ENCODE results near the gene PRKAG1.
A peak's percentile ranks its signal among the peaks of the same experiment; 100 is the strongest.

Gene PRKAG1

DNA sequence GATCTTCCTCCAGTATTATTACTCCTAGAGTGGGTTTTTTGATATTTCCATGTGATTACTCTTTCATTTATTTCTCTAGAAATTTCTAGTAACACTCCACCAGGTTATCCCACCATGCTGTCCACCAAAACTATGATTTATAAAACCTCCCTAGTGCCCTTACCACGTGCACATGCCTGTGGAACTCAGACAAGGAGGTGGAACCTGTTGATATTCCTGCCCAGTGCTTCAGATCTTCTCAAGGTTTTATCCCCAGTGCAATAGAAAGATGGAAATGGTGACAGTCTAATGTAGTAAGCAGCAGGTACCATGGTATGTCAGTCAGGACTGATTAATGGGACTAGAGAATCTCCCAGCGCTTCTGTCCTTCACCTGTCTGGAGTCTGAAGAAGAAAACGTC lies 57.7 kb downstream of the PRKAG1 start:
- DNase-seq = no peak

DNA sequence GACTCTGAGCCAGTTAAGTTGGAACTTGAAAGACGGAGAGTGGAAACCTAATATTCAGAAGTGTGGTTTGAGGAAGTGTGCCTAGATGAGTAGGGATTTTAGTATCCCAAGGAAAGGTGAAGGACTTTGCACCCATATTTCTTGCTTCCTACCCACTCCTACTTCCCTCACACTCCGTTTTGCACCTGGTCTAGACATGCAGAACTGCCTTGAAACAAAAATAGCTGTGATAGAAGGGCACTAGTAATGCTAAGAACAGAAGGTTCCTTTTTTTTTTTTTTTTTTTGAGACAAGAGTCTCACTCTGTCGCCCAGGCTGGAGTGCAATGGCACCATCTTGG lies 60.6 kb downstream of the PRKAG1 start:
- DNase-seq = no peak

DNA sequence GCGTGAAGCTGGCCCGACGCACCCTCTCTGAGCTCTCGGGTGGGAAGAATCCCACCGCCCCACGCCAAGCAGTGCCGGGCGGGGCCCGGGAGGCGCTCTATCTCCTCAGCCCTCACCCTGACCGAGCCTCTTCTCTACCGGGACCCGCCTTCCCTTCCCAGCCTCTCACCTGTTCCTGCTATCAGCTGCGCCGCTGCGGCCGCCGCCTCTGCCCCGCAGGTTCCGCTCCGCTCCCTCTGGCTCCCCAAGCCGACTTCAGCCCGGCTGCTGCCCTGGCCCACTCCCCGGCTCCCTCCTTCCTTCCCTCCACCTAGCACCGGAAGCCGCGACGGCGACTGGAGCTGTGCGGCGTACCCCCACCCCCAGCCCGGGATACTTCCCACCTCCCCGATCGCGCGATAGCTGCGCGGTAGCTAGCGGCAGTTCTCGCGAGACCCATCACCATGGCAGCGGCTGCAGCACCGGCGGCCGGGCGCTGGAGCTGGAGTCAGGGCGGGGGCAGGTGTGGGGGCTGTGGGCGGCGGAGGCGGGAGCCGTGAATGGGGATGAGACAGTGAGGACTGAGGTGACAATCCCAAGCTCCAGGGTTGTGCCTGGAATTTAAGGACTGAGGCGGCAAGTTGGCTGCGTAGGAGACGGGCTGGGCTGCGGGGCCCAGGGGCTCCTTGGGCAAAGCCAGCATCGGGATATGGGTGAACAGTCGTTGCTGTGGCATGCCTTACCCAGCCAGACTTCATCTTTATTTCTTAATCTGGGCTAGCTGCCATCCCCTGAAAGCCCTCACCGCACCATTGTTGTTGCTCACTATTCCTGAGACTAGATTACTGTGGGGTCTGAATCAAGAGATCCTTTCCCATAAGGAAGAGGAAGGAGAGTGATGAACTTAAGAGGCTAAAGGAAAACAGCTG lies 61.2 kb downstream of the PRKAG1 start, which contains the start of gene ARF3:
Gene ARF3, minus strand, starts transcription at position 347 of the 908 bp plus-strand sequence. CDS start 16,392 bp downstream, outside the sequence.
- DNase-seq = peak; percentile 68 to 82

DNA sequence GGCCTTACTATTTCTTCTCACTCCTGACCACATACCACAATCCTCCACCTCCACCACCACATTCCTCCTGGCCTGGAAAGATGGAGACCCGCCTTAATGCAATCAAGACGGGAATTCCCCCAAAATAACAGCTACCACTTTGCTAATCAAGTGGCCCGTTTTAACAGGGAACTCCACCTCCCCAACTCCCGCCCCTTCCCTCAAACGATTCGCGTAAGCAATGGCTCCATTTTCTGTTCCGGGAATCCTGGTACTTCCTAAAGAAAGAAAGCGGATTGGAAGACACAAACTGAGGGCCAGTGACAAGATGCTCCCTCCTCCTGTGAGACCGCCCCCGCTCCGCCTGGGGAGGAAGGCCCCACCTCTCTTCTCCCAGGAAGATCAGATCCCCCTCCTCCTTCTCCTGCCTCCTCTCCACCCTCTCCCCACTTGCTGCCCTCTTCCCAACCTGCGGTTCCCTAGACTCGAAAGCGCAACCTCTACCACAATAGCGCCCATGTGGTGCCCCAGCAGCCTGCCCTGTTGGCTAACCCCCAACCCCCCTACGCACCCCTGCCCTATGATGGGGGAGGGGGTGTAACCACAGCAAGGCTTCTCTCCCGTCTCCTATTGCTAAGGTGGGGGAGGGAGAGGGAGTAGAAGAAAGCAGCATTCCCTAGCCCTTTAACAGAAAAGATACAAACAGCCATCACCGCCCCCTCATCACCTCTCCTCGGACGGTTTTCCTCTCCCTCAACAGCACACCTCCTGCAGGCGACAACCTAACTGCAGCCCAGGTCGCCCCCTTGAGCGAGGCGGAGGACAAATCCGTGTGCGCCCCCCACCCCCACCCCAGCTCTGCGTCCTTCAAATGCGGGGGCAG lies 62.1 kb downstream of the PRKAG1 start:
- no peak for DNase-seq

DNA sequence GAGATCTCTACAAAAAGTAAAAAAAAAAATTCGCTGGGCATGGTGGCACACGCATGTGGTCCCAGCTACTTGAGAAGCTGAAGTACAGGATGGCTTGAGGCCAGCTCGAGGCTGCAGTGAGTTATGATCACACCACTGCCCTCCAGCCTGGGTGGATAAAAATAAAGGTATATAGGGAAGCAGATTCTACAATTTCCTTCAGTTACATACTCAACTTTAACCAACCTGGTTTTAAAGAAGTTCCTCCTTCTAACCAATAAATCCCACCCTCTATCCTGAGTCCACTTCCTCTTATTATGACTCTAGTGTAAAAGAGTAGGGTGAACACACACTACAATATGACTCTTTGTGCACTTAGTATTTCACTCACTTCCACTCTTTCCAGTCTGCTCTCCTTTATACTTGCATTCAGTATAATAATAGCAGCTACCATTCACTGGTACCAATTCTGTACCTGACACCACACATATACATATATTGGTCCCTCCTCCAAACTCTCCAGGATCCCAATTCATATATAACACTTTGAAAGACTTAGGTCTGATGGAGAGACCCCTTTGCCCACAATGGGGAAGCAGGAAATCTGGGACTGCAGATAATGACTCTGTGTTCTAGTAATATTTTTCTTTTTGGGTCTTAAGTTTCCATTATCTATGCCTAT lies 63.6 kb downstream of the PRKAG1 start:
- DNase-seq = peak in 1 of 2 donors; percentile 73

DNA sequence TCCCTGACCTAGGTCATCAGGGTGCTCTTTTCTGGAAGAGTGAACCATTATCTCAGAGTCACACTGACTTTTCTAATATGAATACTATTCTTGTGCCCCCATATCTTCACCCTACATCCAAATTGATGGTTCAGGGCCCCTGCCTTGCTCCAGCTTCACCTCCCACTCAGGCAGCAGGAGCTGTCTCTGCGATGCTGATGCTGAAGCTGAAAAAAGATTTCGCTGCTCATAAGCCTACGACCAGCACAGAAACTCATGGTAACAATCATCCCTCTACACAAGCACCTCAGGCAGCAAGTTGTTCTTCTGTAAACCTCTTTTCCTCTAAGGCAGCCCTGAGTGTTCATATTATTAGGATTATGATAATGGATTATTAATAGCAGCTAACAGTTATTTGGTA lies 64.5 kb downstream of the PRKAG1 start:
- DNase-seq = no peak

DNA sequence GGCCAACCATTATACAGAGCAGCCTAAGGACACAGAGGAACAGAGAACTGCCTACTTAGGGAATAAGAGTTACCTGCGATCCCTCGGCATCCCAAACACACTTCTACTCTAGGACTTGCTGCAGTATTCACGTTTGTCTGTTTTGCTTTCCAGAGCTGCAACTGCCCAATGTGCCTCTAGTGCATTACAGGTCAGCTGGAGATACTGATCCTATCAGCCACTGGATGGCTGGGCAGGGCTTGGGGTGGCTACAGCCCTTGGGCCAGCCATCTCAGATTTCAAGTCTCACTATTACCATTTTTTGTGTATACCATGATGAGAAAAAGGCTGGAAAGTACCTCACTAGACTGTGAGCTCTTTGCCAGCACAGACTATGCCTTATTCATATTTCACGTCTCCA lies 65.9 kb downstream of the PRKAG1 start:
- no peak for DNase-seq

Measured in bone marrow (tissue), 2 donors.